Globus pallidus (tissue), 1 donor: ENCODE data around the gene GABARAPL1.
"Not testable (repeated sequence)": the region's sequence is repeated elsewhere in the genome, so short reads cannot be mapped to it uniquely, and the experiment has no call there.

ENCODE experiments used
- DNase-seq: peaks from one replicate; pipeline ENCODE4 v3.0.0-alpha.2; 2015; ENCODE audit warnings: low spot score

Gene GABARAPL1

DNA sequence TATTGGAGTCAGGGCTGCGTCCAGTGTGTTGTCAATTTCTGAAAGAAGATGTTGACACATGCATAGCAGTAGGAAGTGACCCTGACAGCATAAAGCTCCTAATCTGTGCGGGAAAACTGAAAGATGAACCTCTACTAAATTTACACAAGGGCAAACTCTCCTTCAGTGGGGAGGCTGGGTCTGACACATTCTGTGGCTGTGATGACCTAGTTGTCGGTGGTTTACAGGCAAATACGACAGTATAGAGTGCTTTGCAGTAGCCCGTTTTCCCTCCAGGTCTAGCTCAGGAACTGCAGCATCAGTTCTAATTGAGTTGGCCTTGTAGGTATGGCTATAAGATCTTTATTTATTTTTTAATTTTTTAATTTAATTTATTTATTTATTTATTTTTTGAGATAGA lies 14.8 kb upstream of the GABARAPL1 start:
- no peak for DNase-seq

DNA sequence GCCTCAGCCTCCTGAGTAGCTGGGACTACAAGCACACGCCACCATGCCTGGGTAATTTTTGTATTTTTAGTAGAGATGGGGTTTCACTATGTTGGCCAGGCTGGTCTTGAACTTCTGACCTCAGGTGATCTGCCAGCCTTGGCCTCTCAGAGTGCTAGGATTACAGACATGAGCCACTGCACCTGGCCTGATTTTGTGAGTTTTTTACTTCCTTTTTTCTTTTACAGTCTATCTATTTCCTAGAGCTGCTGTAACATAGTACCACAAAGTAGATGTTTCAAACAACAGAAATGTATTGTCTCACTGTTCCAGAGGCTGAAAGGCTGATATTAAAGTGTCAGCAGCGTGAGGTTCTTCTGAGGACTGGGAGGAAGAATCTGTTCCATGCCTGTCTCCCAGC lies 8.2 kb upstream of the GABARAPL1 start:
- DNase-seq, result not testable (repeated sequence)

DNA sequence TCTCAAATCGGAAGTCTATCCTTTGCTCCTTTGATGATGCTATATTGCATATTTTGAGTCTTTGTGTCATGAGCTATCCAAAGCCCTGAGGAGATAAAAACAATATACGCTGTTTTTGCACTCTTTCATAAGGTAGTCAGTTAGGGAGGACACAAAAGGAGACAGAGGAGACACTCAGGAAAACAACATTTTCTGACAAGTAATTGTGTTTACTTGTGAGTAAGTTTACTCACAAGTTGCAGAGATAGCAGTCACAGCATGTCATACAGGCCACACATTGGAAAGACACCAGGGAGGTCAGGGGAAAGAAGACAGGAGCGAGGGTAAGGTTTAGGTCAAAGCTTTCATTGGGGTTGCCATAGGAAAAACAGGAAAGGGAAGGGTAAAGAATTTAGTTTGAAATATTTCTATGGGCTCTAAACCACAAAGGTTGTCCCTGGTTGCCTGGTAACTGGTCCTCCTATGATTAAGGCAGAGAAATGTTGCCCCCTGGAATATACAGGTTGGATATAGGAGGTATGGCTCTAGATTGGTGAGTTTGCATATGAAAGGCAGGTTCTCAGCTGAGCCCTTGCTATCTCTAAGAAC lies 7.4 kb upstream of the GABARAPL1 start:
- DNase-seq, result no peak

DNA sequence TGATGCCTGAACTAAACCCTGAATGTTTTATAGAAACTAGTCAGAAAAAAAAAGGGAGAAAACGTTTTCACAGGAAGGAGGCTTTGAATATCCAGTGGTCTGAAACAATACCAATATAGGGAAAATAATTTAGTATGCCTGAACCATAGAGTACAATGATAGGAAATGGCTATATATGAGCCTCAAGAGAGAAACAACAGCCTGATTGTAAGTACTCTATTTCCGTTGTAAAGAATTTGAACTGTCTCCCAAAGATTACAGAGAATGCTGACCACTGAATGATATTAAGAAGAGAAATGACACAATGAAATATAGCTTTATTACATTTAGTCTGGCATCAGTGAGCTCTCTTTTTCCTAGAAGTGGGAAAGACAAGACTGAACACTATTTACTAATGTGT lies 5.5 kb upstream of the GABARAPL1 start:
- no peak for DNase-seq

DNA sequence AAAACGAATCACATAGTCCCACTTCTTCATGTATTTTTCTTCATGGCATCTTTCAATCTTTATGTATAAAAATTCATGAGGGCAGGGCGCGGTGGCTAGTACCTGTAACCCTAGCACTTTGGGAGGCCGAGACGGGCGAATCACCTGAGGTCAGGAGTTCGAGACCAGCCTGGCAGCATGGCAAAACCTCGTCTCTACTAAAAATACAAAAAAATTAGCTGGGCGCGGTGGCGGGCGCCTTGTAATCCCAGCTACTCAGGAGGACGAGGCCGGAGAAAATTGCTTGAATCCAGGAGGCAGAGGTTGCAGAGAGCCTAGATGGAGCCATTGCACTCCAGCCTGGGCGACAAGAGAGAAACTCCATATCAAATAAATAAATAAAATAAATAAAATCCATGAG lies 2.5 kb upstream of the GABARAPL1 start:
- DNase-seq, result no peak

DNA sequence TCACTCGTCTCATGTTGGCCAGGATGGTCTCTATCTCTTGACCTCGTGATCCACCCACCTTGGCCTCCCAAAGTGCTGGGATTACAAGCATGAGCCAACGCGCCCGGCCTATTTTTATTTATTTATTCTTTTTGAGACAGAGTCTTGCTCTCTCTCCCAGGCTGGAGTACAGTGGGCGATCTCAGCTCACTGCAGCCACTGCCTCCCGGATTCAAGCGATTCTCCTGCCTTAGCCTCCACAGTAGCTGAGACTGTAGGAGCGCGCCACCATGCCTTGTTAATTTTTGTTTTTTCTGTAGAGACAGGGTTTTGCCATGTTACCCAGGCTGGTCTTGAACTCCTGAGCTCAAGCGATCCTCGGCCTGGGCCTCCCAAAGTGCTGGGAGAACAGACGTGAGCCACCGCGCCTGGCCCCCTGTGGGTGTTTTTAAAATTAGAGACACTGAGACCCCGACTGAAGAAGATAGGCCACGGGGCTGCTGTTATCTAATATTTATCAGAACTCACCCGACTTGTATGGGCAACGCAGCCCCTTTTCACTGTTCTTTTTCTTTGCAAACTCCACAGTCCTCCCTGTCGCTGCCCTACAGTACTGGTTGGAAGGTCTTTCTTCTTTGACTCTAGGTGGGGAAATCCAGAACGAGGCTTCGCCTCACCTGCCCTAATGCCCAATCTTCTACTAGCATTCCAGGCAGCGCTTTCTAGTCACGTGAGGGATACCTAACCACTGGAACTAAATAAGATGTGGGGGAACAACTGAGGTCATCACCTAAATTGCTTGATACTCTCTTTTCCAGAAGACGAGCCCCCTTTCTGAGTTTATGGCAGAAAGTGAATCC lies 1.4 kb upstream of the GABARAPL1 start:
- DNase-seq, result no peak

DNA sequence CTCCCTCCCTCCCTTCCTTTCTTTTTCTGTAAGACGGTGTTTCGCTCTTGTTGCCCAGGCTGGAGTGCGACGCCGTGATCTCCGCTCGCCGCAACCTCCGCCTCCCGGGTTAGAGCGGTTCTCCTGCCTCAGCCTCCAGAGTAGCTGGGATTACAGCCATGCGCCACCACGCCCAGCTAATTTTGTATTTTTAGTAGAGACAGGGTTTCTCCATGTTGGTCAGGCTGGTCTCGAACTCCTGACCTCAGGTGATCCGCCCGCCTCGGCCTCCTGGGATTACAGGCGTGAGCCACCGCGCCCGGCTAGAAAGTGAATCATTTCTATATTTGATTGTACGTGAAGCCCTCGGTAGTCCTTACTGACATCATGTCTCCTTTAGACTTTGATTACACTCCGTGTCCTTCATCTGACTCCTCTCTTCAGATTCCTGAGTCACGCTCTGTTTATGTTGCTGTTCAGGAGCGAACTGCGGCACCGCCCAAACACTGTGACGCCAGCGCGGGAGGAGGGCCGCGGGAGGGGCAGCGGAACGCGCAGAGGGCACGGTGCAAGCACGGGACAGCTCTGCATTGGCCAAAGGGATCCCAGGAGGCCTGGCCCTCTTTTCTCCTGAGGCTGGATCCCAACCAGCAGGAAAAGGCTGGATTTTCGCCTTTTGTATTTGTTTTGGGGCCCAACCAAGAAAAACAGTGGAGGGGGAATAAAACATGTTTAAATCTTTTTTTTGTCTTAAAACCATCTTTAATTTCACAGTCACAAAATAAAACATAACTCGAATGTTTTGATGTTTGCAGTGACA lies 538 bp upstream of the GABARAPL1 start:
- peak; percentile 94 for DNase-seq

DNA sequence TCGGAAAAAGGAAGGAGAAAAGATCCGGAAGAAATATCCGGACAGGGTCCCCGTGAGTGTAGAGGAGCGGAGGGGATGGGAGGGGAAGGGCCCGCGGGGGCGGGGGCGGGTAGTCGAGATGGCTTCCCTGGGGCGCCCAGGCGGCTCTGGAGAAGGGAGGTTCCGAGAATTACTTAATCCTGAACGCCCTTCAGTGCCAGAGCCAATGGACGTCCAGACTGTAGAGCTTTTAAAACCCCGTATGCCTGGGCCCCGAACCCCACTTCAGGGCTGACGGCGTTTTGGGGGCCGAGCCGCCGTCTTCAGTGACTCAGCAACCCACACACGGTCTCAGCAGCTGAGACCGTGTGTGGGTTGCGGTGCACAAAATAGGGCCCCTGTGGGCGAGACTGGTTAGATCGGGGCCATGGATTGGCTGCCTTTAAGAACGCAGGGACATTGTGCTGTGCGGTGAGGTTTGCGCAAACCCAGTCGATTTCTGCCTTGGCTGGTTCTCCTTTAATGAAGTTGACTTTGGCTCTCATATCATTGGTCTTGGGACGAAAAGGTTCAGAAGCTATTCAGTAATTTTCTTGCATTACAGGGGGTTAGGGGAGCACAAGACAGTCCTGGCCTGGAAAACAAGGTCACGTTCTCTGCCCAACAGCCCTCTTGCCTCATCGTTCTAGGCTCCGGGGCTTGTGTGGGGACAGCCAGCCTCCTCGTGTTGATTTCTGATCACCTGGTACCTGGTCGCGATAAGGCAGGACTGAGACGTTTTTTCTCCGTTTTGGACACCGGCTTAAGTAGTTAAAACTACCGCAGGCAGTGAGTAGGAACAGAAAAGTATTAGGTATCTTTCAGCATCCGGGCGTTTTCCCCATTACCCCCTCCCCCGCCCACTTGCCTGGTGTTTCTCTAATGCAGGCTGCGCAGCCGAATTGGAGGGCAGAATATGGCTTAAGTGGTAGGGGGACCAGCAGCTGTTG lies 775 bp downstream of the GABARAPL1 start:
- peak; percentile 69 for DNase-seq

DNA sequence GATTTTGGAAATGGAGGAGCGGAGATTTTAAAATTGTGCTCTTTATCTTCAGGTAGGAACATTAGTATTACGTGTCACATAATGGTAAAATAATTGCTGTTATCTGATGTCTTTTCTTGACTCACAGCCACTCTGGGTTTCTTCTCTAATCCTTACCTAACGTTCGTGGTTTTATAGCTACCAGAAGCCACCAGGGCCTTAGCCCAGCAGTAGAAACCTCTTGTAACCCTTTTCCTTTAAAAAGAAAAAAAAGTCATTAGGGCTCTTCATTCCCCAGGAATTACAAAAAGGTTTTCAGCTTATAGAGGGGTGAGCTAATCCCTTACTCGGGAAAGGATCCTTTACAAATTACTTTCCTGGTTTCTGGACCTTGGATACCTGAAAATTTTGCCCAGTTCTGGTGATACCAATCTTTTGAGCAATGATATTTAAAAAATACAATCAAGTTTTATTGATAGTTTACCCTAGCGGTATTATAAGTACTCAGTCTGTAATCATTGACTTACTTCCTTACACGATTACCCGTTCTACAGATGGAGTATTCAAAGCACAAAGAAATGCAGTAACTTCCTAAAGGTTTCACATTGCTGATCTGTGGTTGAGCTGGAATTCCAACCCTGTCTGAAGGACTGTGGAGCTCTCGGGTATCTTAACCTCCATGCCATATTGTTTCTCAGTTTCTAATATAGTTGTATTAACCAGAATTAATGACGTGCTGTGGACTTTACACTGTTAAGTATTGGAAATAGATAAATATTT lies 1.6 kb downstream of the GABARAPL1 start:
- DNase-seq, result no peak

DNA sequence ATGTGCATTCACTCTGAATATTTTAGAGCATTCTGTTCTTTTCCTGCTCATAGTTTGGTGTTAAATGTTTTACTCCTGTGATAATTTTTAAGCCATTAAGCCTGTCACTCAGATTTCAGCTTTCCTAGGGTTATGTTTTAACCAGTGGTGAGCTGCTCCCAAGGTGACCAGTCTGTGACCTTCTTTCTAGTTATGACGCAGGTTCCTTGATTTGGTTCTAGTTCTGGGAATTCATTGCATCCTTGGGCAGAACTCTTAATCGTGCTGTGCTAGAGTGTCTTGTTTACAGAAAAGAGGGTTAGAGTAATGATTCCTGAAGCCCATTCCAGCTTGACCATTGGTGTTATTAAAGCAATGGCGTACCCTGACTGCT lies 2.2 kb downstream of the GABARAPL1 start:
- no peak for DNase-seq

DNA sequence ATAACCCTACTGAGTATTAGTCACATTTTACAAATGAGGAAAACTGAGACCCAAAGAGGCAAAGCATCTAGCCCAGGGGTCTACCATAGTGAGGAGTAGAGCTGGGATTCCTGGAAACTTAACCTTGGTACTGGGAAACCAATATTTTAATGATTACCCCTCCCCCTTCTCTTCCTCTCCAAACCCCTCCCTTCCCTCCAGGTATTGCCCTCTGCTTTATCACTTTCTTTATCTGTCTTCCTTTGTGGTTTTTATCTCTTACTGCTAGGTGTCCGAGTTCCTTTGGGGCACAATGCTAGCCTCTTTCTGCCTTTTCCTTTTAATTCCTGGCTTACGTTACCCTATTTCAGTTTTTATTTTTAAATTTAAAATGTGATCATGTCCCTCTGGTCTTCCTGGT lies 2.8 kb downstream of the GABARAPL1 start:
- no peak for DNase-seq

DNA sequence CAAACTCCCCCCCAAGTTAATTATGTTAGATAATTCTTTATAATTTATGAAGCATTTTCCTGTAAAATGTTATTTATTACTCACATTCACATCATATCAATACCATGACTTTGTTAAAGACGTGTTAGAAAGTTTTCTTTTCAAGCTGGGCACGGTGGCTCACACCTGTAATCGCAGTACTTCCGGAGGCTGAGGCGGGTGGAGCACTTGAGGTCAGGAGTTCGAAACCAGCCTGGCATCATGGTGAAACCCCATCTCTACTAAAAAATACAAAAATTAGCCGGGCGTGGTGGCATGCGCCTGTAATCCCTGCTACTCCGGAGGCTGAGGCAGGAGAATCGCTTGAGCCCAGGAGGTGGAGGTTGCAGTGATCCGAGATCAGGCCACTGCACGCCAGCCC lies 3.3 kb downstream of the GABARAPL1 start:
- not testable (repeated sequence) for DNase-seq

DNA sequence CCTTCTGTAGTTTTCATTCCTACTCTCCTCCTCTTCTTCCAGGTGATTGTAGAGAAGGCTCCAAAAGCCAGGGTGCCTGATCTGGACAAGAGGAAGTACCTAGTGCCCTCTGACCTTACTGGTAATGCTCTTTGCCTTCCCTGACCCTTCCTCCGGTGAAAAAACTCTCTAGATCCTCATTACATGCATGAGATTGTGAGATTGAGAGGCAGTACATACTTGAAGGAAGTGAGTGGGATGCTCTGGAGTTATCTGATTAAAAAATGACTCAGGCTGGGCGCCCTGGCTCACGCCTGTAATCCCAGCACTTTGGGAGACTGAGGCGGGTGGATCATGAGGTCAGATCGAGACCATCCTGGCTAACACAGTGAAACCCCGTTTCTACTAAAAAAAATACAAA lies 5.3 kb downstream of the GABARAPL1 start:
- DNase-seq, result no peak

DNA sequence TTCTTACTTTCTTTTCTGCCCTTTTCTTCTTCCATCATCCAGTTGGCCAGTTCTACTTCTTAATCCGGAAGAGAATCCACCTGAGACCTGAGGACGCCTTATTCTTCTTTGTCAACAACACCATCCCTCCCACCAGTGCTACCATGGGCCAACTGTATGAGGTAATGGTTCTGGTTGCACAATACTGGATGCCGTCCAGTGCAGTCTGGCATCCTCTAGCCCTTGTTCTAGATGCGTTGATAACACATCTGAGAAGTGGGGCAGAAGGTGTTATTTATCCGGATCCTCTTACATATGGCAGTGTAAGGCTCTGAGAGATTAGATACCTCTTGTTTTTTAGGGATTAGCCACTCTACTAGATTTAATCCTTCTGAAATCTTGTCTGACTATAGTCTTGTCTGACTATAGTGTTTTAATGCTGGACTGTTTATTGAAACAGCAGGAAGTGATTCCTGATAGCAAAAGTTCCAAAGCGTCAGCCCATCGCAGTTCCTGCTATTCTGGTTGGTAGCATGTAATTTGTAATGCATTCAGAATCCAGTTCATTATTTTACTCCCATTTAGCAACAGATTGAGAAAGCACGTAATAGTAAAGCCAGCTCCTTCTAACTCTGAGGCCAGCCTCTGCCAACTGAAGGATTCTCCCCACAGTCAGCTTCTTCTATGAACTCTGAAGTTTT lies 7.9 kb downstream of the GABARAPL1 start:
- DNase-seq, result peak; percentile 70

DNA sequence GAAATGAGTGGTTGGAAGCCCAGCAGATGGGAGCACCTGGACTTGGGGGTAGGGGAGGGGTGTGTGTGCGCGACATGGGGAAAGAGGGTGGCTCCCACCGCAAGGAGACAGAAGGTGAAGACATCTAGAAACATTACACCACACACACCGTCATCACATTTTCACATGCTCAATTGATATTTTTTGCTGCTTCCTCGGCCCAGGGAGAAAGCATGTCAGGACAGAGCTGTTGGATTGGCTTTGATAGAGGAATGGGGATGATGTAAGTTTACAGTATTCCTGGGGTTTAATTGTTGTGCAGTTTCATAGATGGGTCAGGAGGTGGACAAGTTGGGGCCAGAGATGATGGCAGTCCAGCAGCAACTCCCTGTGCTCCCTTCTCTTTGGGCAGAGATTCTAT lies 9.2 kb downstream of the GABARAPL1 start:
- DNase-seq, result no peak

DNA sequence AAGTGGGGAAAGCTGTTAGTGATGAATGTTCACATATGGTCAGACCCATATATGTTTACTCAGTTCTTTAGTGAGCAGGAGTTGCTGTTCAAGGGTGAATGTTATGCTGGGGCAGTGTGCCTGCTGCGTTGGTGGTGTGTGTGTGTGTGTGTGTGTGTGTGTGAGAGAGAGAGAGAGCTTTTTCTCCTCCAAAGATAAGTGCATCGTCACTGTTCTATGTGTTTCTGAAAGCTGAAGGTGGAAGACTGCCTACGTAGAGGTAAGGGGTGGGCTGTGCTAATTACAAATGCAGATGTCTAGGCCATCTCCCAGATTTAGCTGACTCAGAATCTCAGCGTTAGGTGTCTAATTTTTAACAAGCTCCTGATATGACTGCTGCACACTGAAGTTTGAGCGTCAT lies 10.5 kb downstream of the GABARAPL1 start:
- DNase-seq, result no peak

DNA sequence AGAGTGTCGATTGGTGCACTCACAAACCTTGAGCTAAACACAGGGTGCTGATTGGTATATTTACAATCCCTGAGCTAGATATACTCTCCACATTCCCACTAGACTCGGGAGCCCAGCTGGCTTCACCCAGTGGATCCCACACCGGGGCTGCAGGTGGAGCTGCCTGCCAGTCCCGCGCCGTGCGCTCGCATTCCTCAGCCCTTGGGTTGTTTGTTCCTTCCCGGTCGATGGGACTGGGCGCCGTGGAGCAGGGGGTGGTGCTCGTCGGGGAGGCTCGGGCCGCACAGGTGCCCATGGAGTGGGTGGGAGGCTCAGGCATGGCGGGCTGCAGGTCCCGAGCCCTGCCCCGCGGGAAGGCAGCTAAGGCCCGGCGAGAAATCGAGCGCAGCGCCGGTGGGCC lies 12.7 kb downstream of the GABARAPL1 start:
- DNase-seq, result not testable (repeated sequence)

DNA sequence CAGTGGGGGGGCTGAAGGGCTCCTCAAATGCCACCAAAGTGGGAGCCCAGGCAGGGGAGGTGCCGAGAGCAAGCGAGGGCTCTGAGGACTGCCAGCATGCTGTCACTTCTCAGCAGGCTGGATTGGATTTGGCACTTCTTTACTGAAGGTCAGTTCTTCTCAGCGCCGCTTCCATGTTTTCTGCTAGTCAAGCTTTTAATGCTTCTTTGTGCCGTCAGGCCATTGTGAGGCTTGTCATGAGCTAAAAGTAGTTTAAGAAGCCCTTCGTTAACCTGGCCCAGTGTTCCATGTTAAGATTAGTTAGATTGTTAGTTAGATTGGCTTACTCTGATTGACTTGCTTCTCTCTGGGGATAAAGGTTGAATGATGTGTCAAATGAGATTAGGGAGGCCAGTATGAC lies 13.4 kb downstream of the GABARAPL1 start:
- no peak for DNase-seq

DNA sequence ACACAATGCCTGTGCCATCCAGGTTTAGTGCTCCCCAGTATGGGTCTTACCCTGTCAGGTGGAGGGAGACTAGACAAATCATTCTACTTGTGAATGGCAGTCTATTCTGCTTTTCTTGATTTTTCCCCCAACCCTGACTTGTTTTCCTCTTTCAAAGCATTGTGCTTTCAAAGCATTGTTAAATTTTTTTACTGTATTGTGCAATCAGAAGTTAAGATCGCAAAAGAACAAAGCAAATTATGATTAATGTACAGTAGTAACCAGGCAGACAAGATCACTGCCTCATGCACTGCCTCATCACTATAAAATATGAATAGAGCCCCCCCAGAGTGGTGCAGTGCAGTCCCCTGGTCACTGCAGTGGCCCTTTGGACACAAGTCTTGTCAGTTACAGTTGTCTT lies 14.1 kb downstream of the GABARAPL1 start:
- DNase-seq, result no peak

DNA sequence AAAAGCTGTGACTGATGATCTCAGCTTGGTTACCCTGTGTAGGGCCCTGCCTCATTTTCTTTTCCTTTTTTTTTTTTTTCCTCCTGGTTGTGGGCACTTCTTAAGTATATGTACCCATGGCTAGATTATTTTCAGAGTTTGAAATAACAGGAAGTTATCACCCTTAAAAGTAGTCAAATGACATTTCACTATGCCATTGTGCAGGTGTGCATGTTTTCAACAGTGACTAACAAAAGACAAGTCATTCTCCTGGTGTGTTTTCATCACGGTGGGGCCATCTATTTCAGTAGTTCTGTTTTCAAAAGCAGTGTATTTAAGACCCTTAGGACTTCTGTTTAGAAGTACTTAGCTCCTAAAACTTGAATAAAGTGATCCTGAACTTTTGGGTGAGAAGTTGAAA lies 15.0 kb downstream of the GABARAPL1 start:
- DNase-seq, result no peak

DNA sequence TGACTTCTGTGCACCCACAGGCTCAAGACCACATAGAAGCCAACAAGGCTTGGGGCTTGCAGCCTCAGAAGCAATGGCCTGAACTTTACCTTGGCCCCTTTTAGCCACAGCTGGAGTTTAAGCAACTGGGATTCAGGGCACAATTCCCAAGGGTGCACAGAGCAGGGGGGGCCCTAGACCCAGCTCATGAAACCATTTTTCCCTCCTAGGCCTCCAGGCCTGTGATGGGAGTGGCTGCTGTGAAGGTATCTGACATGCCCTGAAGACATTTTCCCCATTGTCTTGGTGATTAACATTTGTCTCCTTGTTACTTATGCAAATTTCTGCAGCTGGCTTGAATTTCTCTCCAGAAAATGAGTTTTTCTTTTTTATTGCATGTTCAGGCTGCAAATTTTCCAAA lies 21.9 kb downstream of the GABARAPL1 start:
- no peak for DNase-seq
